Activated CD8-positive, alpha-beta T cell treated with anti-CD3 and anti-CD28 coated beads for 36 hours (primary cell): ENCODE results near the gene TRAF6. TPM values are rescaled to one million over a fixed set of nuclear protein-coding genes. Genes with fewer than 3 reads are reported as not detected.
A peak's percentile ranks its signal among the peaks of the same experiment; 100 is the strongest.

Source experiments
- ATAC-seq: fragments of 200-7000 bp; cut with Tn5 transposase; one replicate; pipeline ENCODE4 v1.10.0; 2021; ENCODE audit warnings: mild to moderate bottlenecking, moderate library complexity
- CTCF ChIA-PET: fragments of 350-600 bp; sonication (Branson Sonifier 250); formaldehyde crosslinking; loops from one replicate; lab custom pipeline; 2021; ENCODE audit warnings: antibody characterized with exemption; lab: Charles Lee
- POLR2A ChIA-PET: fragments of 350-600 bp; sonication (Branson Sonifier 250); formaldehyde crosslinking; loops from one replicate; lab custom pipeline; 2021; ENCODE audit warnings: antibody characterized with exemption; lab: Charles Lee
- DNase-seq: peaks from one replicate; pipeline ENCODE4 v3.0.0-alpha.2; 2020
- H3K27ac Mint-ChIP-seq: one replicate; pipeline ENCODE4 v1.8.0; 2021; ENCODE audit warnings: mild to moderate bottlenecking, mixed read lengths
- H3K27me3 Mint-ChIP-seq: one replicate; pipeline ENCODE4 v1.8.0; 2021; ENCODE audit warnings: mixed read lengths
- H3K36me3 Mint-ChIP-seq: one replicate; pipeline ENCODE4 v1.8.0; 2021; ENCODE audit warnings: low read depth, mixed read lengths
- H3K4me1 Mint-ChIP-seq: one replicate; pipeline ENCODE4 v1.8.0; 2021; ENCODE audit warnings: low read depth, mixed read lengths
- H3K4me3 Mint-ChIP-seq: one replicate; pipeline ENCODE4 v1.8.0; 2021; ENCODE audit warnings: mild to moderate bottlenecking, moderate library complexity, mixed read lengths
- H3K9me3 Mint-ChIP-seq: one replicate; pipeline ENCODE4 v1.8.0; 2021; ENCODE audit warnings: mixed read lengths
- intact Hi-C: fragments of 100-400 bp; cut with micrococcal nuclease; formaldehyde crosslinking; loops from one replicate; pipeline ENCODE4 v1.10.0; 2022
- total RNA-seq, 2 experiments: library from RNA; stranded (reverse); gene quantifications; one replicate each; pipeline ENCODE4 v1.2.3, GENCODE V29; 2021
- TF ChIP-seq, protein P1 (sequence below): fragments of 200-600 bp; IDR thresholded peaks from one replicate; pipeline ENCODE4 v1.8.0; 2022; ENCODE audit warnings: antibody characterized with exemption, mild to moderate bottlenecking

TRAF6 gene
- total RNA-seq, 2 experiments from 2014 or later = 8.8 to 10.3 TPM

- POLR2A ChIA-PET = interaction anchor here (0.8 to 1.1 kb wide), 2 partner anchors 20 to 219 kb away, joined by 3 to 4 read pairs; partner anchors contain the start of gene COMMD9
- intact Hi-C loops = no loop called here
Measured at GRCh38 chr11:36507824-36508489, 2.1 kb downstream of the TRAF6 start.

GRCh38 chr11:36501236-36501635 lies 8.8 kb downstream of the TRAF6 start:
- TF ChIP-seq, protein P1, sequence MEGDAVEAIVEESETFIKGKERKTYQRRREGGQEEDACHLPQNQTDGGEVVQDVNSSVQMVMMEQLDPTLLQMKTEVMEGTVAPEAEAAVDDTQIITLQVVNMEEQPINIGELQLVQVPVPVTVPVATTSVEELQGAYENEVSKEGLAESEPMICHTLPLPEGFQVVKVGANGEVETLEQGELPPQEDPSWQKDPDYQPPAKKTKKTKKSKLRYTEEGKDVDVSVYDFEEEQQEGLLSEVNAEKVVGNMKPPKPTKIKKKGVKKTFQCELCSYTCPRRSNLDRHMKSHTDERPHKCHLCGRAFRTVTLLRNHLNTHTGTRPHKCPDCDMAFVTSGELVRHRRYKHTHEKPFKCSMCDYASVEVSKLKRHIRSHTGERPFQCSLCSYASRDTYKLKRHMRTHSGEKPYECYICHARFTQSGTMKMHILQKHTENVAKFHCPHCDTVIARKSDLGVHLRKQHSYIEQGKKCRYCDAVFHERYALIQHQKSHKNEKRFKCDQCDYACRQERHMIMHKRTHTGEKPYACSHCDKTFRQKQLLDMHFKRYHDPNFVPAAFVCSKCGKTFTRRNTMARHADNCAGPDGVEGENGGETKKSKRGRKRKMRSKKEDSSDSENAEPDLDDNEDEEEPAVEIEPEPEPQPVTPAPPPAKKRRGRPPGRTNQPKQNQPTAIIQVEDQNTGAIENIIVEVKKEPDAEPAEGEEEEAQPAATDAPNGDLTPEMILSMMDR = no peak
- intact Hi-C loops = no loop called here
- H3K4me3 Mint-ChIP-seq = no peak overlapping the region
- H3K36me3 Mint-ChIP-seq = peaks cover 29% of the 10 kb centered on the region
- no peaks in the 10 kb centered on the region for H3K27me3 Mint-ChIP-seq
- ChIA-PET CTCF (interaction anchor here (0.6 to 6.5 kb wide), 8 partner anchors 9 to 246 kb away, joined by 3 to 80 read pairs (median 4); partner anchors contain the start of genes COMMD9 and TRAF6), POLR2A (interaction anchor here (1.0 to 1.4 kb wide), 2 partner anchors 9 to 209 kb away, joined by 3 to 4 read pairs; partner anchors contain the start of gene TRAF6)
- no peak overlapping the region for H3K27ac Mint-ChIP-seq
- no peaks in the 10 kb centered on the region for H3K9me3 Mint-ChIP-seq
- DNase-seq (no peak), ATAC-seq (no peak)
- H3K4me1 Mint-ChIP-seq = peaks cover 31% of the 10 kb centered on the region

More at GRCh38 chr11:36507824-36508489, 2.1 kb downstream of the TRAF6 start:
- CTCF ChIA-PET = interaction anchor here (0.8 to 3.2 kb wide), 8 partner anchors 9 to 239 kb away, joined by 3 to 32 read pairs (median 10); no protein-coding TSS in a partner anchor
- Mint-ChIP-seq H3K27me3 (no peaks in the 10 kb centered on the region), H3K4me1 (peaks cover 28% of the 10 kb centered on the region), H3K9me3 (no peaks in the 10 kb centered on the region), H3K36me3 (peaks cover 5% of the 10 kb centered on the region), H3K27ac (peak overlapping the region; percentile 85), H3K4me3 (peak overlapping the region; percentile 95)
- DNase-seq = no peak
- TF ChIP-seq, protein P1 = no peak
- no peak for ATAC-seq

DNA sequence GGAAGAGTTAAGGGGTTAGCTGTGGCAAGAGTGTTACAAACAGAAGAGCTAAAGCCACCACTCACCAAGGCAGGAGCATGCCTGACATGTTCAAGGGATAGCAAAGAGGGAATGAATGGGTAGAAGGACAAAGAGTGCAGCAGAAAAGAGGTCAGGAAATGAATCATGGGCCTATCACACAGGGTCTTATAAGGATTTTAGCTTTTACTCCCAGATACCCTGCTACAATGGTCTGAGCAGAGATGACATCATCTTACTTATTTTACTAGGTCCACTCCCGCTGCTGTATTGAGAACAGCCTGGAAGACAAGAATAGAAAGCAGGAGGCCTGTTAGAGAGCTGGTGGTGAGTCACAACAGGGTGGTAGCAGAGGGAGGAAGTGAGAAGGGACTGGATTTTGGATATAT lies 9.8 kb downstream of the TRAF6 start:
- ChIA-PET POLR2A (interaction anchor here (1.0 kb wide), 1 partner anchor 10 kb away, joined by 3 read pairs; the partner anchor contains the start of gene TRAF6), CTCF (interaction anchor here (1.1 to 6.5 kb wide), 7 partner anchors 8 to 234 kb away, joined by 3 to 80 read pairs (median 5); partner anchors contain the start of genes COMMD9 and TRAF6)
- peaks cover 24% of the 10 kb centered on the region for H3K4me1 Mint-ChIP-seq
- intact Hi-C loops = no loop called here
- H3K4me3 Mint-ChIP-seq = no peak overlapping the region
- peaks cover 32% of the 10 kb centered on the region for H3K36me3 Mint-ChIP-seq
- no peak for DNase-seq
- peak; percentile 74 for ATAC-seq
- H3K9me3 Mint-ChIP-seq = no peaks in the 10 kb centered on the region
- no peaks in the 10 kb centered on the region for H3K27me3 Mint-ChIP-seq
- H3K27ac Mint-ChIP-seq = peak overlapping the region; percentile 21
- TF ChIP-seq, protein P1 = no peak

DNA sequence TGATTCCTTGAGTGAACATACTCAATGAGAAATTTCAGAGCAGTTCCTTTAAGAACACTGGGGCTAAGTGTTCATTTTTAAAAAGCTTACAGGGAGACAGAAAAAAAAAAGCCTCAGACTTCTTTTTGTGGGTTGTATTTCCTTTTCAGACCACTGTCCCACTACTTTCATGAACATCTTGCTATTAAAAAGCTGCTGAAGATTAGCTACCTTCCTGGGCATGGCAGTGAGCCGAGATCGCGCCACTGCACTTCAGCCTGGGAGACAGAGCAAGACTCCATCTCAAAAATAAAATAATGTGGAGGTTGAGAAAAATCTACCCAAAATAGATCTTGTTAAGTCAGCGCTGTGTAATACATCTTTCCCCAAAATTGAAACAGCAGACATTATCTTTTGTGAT lies 10.8 kb downstream of the TRAF6 start:
- CTCF ChIA-PET = interaction anchor here (0.9 to 3.7 kb wide), 6 partner anchors 9 to 247 kb away, joined by 3 to 20 read pairs (median 4); partner anchors contain the start of gene TRAF6
- TF ChIP-seq, protein P1 = no peak
- DNase-seq = no peak
- Mint-ChIP-seq H3K9me3 (no peaks in the 10 kb centered on the region), H3K4me1 (peaks cover 22% of the 10 kb centered on the region), H3K27ac (peak overlapping the region; percentile 14), H3K27me3 (no peaks in the 10 kb centered on the region), H3K4me3 (no peak overlapping the region), H3K36me3 (peaks cover 32% of the 10 kb centered on the region)
- no peak for ATAC-seq
- intact Hi-C loops = no loop called here
- POLR2A ChIA-PET = no interaction called here

DNA sequence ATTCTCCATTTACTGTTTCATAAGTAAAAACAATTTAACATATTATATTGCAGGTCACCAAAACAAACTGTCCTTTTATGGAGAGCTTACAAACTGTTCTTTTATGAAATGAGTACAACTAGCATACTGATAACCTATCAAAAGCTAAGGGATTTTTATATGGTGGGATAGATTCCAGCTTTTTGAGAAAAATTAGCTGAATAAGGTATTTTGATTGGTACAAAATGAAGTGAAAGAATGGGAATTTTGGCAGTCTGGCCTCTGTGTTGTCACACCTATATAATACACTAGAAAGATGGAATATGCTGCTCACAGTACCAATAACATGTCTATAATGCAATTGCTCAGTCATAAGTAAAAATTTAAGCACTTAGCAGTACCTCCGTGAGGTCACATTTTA lies 11.4 kb downstream of the TRAF6 start:
- POLR2A ChIA-PET = no interaction called here
- Mint-ChIP-seq H3K4me1 (peaks cover 22% of the 10 kb centered on the region), H3K27ac (peak overlapping the region; percentile 14), H3K9me3 (no peaks in the 10 kb centered on the region), H3K27me3 (no peaks in the 10 kb centered on the region), H3K4me3 (no peak overlapping the region), H3K36me3 (peaks cover 32% of the 10 kb centered on the region)
- intact Hi-C loops = no loop called here
- ATAC-seq (no peak), DNase-seq (no peak)
- TF ChIP-seq, protein P1 = no peak
- CTCF ChIA-PET = interaction anchor here (0.8 to 3.7 kb wide), 9 partner anchors 10 to 248 kb away, joined by 3 to 20 read pairs (median 3); partner anchors contain the start of genes PRR5L and TRAF6
